D721Med (cell line): Measurements from ENCODE around the gene MDK.

Experiments used
- DNase-seq: peaks from one replicate; pipeline ENCODE4 v3.0.0; 2011; ENCODE audit warnings: low spot score; ENCODE audit not compliant: insufficient read length
- FAIRE-seq: peaks from 2 replicates; lab custom pipeline; 2011; peaks lifted over from hg19 to GRCh38; lab: Jason Lieb, UNC
- CTCF ChIP-seq: IDR thresholded peaks from 2 replicates; pipeline ENCODE4 v1.5.1; 2012; ENCODE audit warnings: mild to moderate bottlenecking, control low read depth; ENCODE audit not compliant: insufficient read depth; ENCODE audit errors: missing control alignments

Gene MDK

GRCh38 chr11:46335890-46336562 is 45.4 kb upstream of the MDK start:
- TF ChIP-seq CTCF: no peak
- FAIRE-seq: no peak
- no peak for DNase-seq

DNA sequence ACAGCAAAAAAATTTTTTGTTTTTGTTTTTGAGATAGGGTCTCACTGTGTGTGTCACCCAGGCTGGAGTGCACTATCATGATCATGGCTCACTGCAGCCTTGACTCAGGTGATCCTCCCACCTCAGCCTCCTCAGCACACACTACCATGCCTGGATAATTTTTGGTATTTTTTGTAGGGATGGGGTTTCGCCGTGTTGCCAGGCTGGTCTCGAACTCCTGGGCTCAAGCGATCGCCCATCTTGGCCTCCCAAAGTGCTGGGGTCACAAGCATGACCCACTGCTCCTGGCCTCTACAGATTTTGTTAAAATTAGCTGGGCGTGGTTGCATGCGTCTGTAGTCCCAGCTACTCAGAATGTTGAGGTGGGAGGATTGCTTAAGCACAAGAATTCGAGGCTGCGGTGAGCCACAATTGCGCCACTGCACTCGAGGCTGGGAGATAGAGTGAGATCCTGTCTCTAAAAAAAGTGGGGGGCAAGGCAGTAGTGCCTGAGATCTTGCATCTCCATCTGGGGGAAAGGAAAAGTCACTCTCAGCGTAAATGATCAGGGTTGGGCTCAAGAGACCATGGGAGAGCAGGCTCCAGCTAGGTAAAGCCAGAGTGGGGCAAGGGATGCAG is 44.8 kb upstream of the MDK start:
- FAIRE-seq (no peak), DNase-seq (no peak)
- TF ChIP-seq CTCF: no peak

- no peak for TF ChIP-seq CTCF
- no peak for DNase-seq
These were observed 43.7 kb upstream of the MDK start for GRCh38 chr11:46337626-46338345.

GRCh38 chr11:46338636-46338987 is 42.9 kb upstream of the MDK start:
- FAIRE-seq: no peak
- no peak for TF ChIP-seq CTCF
- no peak for DNase-seq

More at GRCh38 chr11:46337626-46338345, 43.7 kb upstream of the MDK start:
- FAIRE-seq: no peak

DNA sequence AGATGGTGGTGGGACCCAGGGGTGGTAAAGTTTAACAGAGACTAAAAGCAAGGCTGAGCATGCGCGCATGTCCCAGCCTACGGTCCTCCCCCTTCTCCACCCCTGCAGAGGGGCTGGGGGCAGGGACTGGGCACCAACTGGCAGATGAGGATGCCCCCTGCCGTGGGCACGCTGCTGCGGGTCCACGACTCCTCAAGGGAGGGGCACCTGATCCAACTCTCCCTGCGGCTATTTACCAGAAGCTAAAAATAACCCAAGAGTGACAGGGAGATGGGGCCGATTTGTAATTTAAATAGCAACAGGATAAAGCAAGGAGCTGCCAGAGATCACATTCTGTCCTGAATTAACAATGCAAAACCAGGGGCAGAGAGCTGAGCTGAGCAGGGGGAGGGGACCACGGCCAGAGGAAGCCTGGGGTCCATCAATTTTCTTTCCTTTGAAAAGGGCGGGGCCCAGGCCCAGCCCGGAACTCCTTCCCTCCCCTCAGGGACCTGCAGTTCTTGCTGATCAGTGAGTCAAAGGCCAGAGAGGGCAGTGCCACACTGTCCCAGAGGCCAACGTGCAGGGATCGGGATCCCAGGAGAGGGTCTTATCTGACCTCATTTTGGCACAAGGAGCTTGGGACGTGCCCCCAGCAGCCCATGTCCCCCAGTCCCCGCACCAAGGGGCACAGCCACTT is 42.3 kb upstream of the MDK start:
- TF ChIP-seq CTCF: no peak
- FAIRE-seq: no peak
- no peak for DNase-seq

DNA sequence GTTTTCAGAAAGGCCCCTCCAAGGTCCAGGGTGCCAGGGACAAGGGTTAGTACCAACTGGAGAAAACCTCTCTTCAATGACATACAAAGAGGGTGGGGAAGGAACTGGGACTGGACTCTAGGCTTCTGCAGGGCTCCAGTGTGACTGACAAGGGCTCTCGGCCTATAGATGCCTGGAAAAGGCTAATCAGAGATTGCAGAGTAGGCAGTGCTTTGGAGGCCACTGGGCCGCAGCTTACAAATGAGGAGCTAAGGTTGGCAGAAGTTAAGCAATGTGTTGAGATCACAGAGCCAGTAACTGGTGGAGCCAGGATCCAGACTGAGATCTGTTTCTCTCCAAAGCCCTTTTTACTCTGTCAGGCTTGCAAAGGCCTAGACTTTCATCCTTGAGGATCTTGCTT is 41.7 kb upstream of the MDK start:
- DNase-seq: no peak
- TF ChIP-seq CTCF: no peak
- FAIRE-seq: no peak

DNA sequence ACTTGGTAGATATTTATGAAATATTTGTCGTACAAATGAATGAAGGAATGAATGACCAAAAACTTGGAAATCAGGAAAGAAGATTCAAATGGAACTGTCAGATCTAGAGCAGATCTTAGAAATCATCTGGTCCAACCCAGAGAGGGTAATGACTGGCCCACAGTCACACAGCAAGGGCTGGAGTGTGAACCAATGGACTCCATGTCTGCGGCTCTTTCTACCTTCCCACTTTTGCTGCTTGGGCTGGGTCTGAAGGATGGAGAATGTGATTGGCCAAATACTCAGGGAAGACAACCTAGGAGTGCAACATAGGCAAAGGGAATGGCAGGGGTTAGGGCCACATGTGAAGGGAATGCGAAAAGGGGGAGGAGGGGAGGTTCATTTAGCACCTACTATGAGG is 40.0 kb upstream of the MDK start:
- no peak for FAIRE-seq
- no peak for TF ChIP-seq CTCF

More for the DNA sequence above, 40.0 kb upstream of the MDK start:
- no peak for DNase-seq
